NB4 (cell line): ENCODE data around the gene A2M.

Experiments used
- DNase-seq: peaks from one replicate; pipeline ENCODE4 v3.0.0; 2010; ENCODE audit warnings: low read depth
- H3K4me3 ChIP-seq: one replicate; pipeline ENCODE4 v1.5.1; 2011; ENCODE audit warnings: mild to moderate bottlenecking, low read depth, low read length, moderate library complexity
- MYC ChIP-seq: IDR thresholded peaks from 2 replicates; pipeline ENCODE4 v1.6.1; 2011; ENCODE audit warnings: low read depth, low read length
- POLR2A ChIP-seq: IDR thresholded peaks from 2 replicates; pipeline ENCODE4 v1.6.1; 2011; ENCODE audit warnings: mild to moderate bottlenecking; ENCODE audit not compliant: insufficient read length; ENCODE audit errors: extremely low read depth
- TF ChIP-seq, protein P1 (sequence below): IDR thresholded peaks from 2 replicates; pipeline ENCODE4 v1.6.1; 2011; ENCODE audit warnings: low read depth, low read length
- TF ChIP-seq, protein P2 (sequence below): IDR thresholded peaks from one replicate; pipeline ENCODE4 v1.5.1; 2012; ENCODE audit warnings: low read depth, low read length

Gene A2M

DNA sequence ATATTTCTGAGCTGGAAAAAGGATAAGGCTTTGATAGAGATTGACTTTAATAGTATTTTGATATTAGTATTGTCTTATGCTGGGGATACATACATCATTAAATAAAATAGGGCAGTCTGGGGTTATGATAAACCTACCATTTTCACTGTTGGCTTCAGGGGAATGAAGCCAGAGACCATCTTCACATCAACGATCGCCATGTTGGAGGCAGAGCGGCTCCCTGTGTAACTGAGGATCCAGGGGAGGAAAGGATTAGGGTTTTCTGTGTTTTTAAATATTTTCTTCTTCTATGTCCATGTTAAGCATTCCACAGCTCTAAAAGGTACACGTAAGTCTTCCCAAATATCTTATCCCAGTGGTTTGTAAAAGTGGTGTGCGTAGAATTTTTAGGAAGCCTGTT, 45.4 kb downstream of the A2M start:
- no peak overlapping the region for H3K4me3 ChIP-seq
- no peak for DNase-seq
- TF ChIP-seq MYC, result no peak
- TF ChIP-seq, protein P1, sequence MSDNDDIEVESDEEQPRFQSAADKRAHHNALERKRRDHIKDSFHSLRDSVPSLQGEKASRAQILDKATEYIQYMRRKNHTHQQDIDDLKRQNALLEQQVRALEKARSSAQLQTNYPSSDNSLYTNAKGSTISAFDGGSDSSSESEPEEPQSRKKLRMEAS, result no peak
- TF ChIP-seq, protein P2, sequence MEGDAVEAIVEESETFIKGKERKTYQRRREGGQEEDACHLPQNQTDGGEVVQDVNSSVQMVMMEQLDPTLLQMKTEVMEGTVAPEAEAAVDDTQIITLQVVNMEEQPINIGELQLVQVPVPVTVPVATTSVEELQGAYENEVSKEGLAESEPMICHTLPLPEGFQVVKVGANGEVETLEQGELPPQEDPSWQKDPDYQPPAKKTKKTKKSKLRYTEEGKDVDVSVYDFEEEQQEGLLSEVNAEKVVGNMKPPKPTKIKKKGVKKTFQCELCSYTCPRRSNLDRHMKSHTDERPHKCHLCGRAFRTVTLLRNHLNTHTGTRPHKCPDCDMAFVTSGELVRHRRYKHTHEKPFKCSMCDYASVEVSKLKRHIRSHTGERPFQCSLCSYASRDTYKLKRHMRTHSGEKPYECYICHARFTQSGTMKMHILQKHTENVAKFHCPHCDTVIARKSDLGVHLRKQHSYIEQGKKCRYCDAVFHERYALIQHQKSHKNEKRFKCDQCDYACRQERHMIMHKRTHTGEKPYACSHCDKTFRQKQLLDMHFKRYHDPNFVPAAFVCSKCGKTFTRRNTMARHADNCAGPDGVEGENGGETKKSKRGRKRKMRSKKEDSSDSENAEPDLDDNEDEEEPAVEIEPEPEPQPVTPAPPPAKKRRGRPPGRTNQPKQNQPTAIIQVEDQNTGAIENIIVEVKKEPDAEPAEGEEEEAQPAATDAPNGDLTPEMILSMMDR, result no peak
- TF ChIP-seq POLR2A, result no peak

DNA sequence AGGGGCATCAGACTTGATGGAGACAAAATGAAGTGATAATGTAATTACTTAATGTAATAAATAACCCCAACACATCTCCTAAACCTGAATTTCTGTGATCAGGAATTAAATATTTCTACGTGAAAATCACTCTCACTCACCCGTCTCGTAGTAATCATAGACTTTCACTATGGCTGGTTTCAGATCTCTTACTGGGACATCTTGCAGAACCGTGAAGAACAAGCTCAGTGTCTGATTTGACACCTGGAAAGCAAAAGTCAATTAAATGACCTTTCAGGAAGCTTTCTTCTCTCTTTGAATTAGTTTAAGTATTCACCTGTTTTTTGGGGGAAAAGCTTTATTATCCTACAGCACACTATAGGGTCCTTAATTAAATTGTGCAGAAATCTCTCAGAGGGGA, 47.1 kb downstream of the A2M start:
- H3K4me3 ChIP-seq, result no peak overlapping the region
- TF ChIP-seq, protein P1, result no peak
- TF ChIP-seq MYC, result no peak
- DNase-seq, result no peak

DNA sequence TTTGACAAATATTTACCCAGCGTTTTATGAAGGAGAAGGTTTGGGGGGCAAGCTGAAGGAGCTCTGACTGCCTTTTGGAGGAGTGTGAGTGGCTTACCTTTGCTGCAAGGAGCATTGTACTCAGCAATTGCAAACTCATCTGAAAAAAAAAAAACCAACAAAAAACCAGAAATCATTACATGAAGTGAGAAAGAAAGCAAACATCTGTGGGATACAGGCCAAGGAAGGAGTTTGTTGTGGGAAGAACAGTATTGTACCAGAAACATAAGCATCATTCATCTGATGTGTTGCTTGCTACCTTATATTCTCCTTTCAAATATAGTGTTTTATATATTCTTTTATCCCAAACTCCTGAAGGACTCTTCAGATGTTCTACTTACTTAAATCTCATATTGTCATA, 47.6 kb downstream of the A2M start:
- TF ChIP-seq, protein P2, result no peak
- TF ChIP-seq POLR2A (no peak), MYC (no peak)
- TF ChIP-seq, protein P1, result no peak
- H3K4me3 ChIP-seq, result no peak overlapping the region
- DNase-seq, result no peak

DNA sequence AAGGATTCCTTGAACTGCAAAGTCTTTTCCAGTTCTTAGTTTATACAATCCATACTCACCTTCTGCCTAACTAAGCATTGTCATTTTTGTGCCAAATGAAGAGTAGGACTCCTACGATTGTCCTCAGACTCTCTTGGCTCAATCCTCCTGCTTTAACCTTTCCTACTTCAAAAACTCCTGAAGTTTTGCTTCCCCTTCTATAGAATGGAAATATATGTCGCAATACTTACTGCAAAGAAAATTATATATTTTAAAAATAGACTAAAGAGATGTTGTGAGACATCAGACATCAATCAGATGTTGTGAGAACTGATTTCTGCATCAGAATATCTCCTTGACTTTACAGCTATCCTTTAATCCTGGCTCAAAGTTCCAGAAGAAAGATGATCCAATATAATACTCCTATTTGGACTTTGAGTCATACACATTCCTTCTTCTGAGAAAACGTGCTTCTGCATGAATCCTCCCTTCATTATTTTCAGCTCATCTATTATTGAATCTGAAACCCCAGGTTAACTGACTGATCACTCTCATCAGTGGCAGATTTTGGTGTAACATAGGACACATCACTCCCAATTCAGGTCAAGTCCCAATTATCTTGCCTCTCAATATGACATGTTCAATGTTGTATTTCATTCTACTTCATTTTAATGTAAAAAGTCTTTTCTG, 48.8 kb downstream of the A2M start:
- no peak for DNase-seq
- TF ChIP-seq POLR2A (no peak), MYC (no peak)
- TF ChIP-seq, protein P2, result no peak
- TF ChIP-seq, protein P1, result no peak
- H3K4me3 ChIP-seq, result no peak overlapping the region

DNA sequence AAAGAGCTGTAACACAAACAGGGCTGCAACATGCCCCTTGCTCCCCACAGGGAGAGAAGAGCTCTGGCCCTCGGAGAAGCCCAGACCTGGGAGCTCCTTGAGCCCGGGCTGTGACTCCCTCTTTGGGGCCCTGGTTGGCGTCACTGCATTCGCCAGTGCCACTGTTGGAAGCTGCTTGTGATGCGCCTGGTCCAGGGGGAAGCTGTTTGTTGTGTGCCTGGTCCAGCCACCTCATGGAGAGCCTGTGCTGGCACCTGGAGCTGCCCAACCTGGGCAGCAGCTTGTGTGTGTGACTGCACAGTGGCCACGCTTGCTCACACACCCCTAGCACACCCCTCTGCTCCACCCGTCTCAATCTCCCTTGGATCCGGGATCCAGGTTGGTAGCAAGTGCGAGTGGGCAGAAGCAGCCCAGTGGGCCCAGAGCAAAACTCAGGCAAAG, 49.5 kb downstream of the A2M start:
- DNase-seq, result no peak
- TF ChIP-seq, protein P2, result no peak
- TF ChIP-seq MYC (no peak), POLR2A (no peak)
- TF ChIP-seq, protein P1, result no peak
- no peak overlapping the region for H3K4me3 ChIP-seq

DNA sequence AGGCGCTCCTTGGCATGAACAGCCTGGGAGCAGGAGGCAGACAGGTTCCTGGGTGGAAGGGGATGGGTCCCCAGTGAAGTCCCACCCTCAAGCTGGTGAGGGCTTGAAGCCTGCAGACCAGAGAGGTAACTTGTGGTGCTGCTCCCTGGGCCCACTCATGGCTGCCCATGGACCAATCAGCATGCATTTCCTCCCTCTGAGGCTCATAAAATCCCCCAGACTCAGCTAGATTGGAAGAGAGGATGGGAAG, 50.2 kb downstream of the A2M start:
- TF ChIP-seq MYC (no peak), POLR2A (no peak)
- TF ChIP-seq, protein P2, result no peak
- TF ChIP-seq, protein P1, result no peak
- no peak overlapping the region for H3K4me3 ChIP-seq
- no peak for DNase-seq
